Epithelial cell of proximal tubule (primary cell): ENCODE data around the gene RNF150. TPM values are rescaled to one million over a fixed set of nuclear protein-coding genes. Genes with fewer than 3 reads are reported as not detected.
"Not testable (repeated sequence)": the region's sequence is repeated elsewhere in the genome, so short reads cannot be mapped to it uniquely, and the experiment has no call there.

Source experiments
- DNase-seq: peaks from one replicate; pipeline ENCODE4 v3.0.0-alpha.2; 2011; ENCODE audit warnings: low read depth
- H3K4me3 ChIP-seq: 2 replicates; pipeline ENCODE4 v1.5.1; 2011; ENCODE audit warnings: low read depth, mild to moderate bottlenecking, low read length
- total RNA-seq: library from RNA; depleted of rRNA; stranded (reverse); fragments of >200 nt; gene quantifications from 2 replicates; pipeline ENCODE4 v1.2.3, GENCODE V29; 2015
- TF ChIP-seq, protein P1 (sequence below): conservative IDR thresholded peaks from 2 replicates; pipeline ENCODE4 v1.5.1; 2012; ENCODE audit warnings: low read depth, mild to moderate bottlenecking, low read length

RNF150 gene
- total RNA-seq, 1 donor from 2014 or later: 0.69 TPM

DNA sequence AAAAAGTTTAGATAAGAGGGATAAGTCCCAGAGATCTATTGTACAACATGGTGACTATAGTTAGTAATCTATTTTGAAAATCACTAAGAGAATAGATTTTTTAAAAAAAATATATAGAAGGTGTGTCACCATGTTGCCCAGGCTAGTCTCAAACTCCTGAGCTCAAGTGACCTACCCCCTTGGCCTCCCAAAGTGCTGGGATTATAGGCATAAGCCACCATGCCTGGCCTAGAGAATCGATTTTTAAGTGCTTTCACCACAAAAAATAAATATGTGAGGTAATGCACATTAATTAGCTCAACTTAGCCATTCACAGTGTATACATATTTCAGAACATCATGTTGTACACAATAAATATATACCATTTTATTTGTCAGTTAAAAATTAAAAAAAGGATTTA, 320.4 kb downstream of the RNF150 start:
- TF ChIP-seq, protein P1, sequence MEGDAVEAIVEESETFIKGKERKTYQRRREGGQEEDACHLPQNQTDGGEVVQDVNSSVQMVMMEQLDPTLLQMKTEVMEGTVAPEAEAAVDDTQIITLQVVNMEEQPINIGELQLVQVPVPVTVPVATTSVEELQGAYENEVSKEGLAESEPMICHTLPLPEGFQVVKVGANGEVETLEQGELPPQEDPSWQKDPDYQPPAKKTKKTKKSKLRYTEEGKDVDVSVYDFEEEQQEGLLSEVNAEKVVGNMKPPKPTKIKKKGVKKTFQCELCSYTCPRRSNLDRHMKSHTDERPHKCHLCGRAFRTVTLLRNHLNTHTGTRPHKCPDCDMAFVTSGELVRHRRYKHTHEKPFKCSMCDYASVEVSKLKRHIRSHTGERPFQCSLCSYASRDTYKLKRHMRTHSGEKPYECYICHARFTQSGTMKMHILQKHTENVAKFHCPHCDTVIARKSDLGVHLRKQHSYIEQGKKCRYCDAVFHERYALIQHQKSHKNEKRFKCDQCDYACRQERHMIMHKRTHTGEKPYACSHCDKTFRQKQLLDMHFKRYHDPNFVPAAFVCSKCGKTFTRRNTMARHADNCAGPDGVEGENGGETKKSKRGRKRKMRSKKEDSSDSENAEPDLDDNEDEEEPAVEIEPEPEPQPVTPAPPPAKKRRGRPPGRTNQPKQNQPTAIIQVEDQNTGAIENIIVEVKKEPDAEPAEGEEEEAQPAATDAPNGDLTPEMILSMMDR: no peak
- no peak overlapping the region for H3K4me3 ChIP-seq
- DNase-seq: no peak

- no peak overlapping the region for H3K4me3 ChIP-seq
- TF ChIP-seq, protein P1: no peak
- no peak for DNase-seq
Measured at GRCh38 chr4:140811429-140811828, 321.8 kb downstream of the RNF150 start.

DNA sequence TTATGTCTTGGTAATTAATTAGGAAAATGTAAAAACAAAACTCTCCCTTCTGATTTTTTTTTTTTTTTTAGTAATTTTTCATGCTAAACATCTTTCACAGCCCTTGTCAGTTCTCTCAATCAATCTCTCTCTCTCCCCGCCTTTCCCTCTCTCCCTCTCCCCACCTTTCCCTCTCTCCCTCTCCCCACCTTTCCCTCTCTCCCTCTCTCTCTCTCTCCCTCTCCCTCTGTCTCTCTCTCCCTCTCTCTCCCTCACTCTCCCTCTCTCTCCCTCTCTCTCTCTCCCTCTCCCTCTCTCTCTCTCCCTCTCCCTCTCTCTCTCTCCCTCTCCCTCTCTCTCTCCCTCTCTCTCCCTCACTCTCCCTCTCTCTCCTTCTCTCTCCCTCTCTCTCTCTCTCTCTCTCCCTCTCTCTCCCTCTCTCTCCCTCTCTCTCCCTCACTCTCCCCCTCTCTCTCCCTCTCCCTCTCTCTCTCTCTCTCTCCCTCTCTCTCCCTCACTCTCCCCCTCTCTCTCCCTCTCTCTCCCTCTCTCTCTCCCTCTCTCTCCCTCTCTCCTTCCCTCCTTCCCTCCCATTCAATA, 322.6 kb downstream of the RNF150 start:
- H3K4me3 ChIP-seq, DNase-seq: not testable (repeated sequence)

Other genes starting within 250 kb of the RNF150 start
- gene ZNF330, start 87.4 kb upstream of the RNF150 start, total RNA-seq: 27.4 and 33.3 TPM in 2 replicates